Measurements from ENCODE around the gene TSBP1.
"Not testable (repeated sequence)": the region's sequence is repeated elsewhere in the genome, so short reads cannot be mapped to it uniquely, and the experiment has no call there.

DNA sequence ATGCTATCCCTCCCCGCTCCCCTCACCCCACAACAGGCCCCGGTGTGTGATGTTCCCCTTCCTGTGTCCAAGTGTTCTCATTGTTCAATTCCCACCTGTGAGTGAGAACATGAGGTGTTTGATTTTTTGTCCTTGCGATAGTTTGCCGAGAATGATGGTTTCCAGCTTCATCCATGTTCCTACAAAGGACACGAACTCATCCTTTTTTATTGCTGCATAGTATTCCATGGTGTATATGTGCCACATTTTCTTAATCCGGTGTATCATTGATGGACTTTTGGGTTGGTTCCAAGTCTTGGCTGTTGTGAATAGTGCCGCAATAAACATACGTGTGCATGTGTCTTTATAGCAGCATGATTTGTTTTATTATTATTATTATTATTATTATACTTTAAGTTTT, 13.2 kb downstream of the TSBP1 start:
- not testable (repeated sequence) for TF ChIP-seq POLR2A, CTCF (IDR thresholded peaks at IDR 0.05)
